Right cardiac atrium (tissue), 5 donors: ENCODE measurements around the gene GOT1. TPM values are rescaled to one million over a fixed set of nuclear protein-coding genes. Genes with fewer than 3 reads are reported as not detected.

ENCODE experiments used
- ATAC-seq, 2 donors: fragments of 200-7000 bp; cut with Tn5 transposase; one replicate each; pipeline versions ENCODE4 v1.8.0 to v1.9.1; 2020; ENCODE audit warnings: moderate library complexity in 2 of 2, mild to moderate bottlenecking in 1 of 2
- DNase-seq, 3 donors: peaks; one replicate each; pipeline ENCODE4 v3.0.0-alpha.2; 2020
- H3K27ac ChIP-seq: one replicate; pipeline ENCODE4 v1.5.1; 2013; ENCODE audit warnings: mild to moderate bottlenecking, low read length, control low read depth, moderate library complexity
- H3K27me3 ChIP-seq: one replicate; pipeline ENCODE4 v1.6.1; 2013; ENCODE audit not compliant: control insufficient read depth, insufficient read depth
- H3K4me1 ChIP-seq: one replicate; pipeline ENCODE4 v1.6.1; 2013; ENCODE audit warnings: low read length; ENCODE audit not compliant: control insufficient read depth, insufficient read depth
- H3K4me3 ChIP-seq: one replicate; pipeline ENCODE4 v1.5.1; 2013; ENCODE audit warnings: low read length, control low read depth
- H3K9me3 ChIP-seq: one replicate; pipeline ENCODE4 v1.6.1; 2013; ENCODE audit warnings: low read length; ENCODE audit not compliant: control insufficient read depth
- WGBS: extraction: QIAGEN DNeasy Blood & Tissue Kit; methylation state at CpG from one replicate; pipeline ENCODE4 v1.1.7; 2013; 5-methylcytosine and 5-hydroxymethylcytosine counted together
- intact Hi-C, 4 donors: fragments of 100-400 bp; cut with DNase I; formaldehyde crosslinking; loops; one replicate each; pipeline versions ENCODE4 v1.11.0 to v1.14.0; 2022 to 2023
- polyA plus RNA-seq: library from polyadenylated mRNA; stranded (reverse); fragments of 200-250 nt; gene quantifications from one replicate; pipeline ENCODE4 v1.2.3, GENCODE V29; 2013
- total RNA-seq, 4 donors: library from RNA; stranded (reverse); fragmentation: NEBNext Ultra II Directional; extraction: Animal tissue kit (Norgen Biotek cat#: 25700); gene quantifications; one replicate each; pipeline ENCODE4 v1.2.1, GENCODE V29; 2021
- donor health status: healthy with polysubstance abuse.
- donor health status: DM: no; HTN: yes; CAD: no.
- donor health status: DM: no; HTN: no; CAD: no.
- donor health status: DM: no; HTN: yes; CAD: no; lungs with severe emphysema.
- donor health status: DM: yes; HTN: yes; CAD: no.

The GOT1 gene
- total and polyA plus RNA-seq, 5 donors: 344 to 515 (median 413) TPM

- Histone ChIP-seq H3K4me1 (peaks cover 3% of the 10 kb centered on the region), H3K9me3 (no peaks in the 10 kb centered on the region), H3K4me3 (no peak overlapping the region), H3K27ac (no peak overlapping the region), H3K27me3 (no peaks in the 10 kb centered on the region)
- ATAC-seq: no peak
- intact Hi-C loops: no loop called here
- WGBS: 73% methylated on average over 3 of the region's 3 CpGs
- no peak for DNase-seq
Measured at GRCh38 chr10:99421233-99421739, 9.1 kb downstream of the GOT1 start.

- Histone ChIP-seq H3K27me3 (no peaks in the 10 kb centered on the region), H3K4me3 (no peak overlapping the region), H3K9me3 (no peaks in the 10 kb centered on the region), H3K4me1 (no peaks in the 10 kb centered on the region), H3K27ac (no peak overlapping the region)
- intact Hi-C loops: no loop called here
- no peak for DNase-seq
- 83% methylated on average over 2 of the region's 2 CpGs for WGBS
- ATAC-seq: no peak
Measured at GRCh38 chr10:99419688-99420087, 10.7 kb downstream of the GOT1 start.

- intact Hi-C loops: no loop called here
- peak in 1 of 2 donors; percentile 39 for ATAC-seq
- Histone ChIP-seq H3K27me3 (no peaks in the 10 kb centered on the region), H3K9me3 (no peaks in the 10 kb centered on the region), H3K27ac (no peak overlapping the region), H3K4me3 (no peak overlapping the region), H3K4me1 (no peaks in the 10 kb centered on the region)
- no peak for DNase-seq
Measured at GRCh38 chr10:99418910-99419624, 11.4 kb downstream of the GOT1 start.

GRCh38 chr10:99412099-99412498, 18.3 kb downstream of the GOT1 start:
- no peaks in the 10 kb centered on the region for H3K4me1 ChIP-seq
- DNase-seq (no peak), ATAC-seq (peak; percentile 29 to 37)
- no peaks in the 10 kb centered on the region for H3K27me3 ChIP-seq
- H3K9me3 ChIP-seq: no peaks in the 10 kb centered on the region
- no peak overlapping the region for H3K27ac ChIP-seq
- H3K4me3 ChIP-seq: no peak overlapping the region
- WGBS: 92% methylated on average over 1 of the region's 1 CpG
- intact Hi-C loops: no loop called here

- 91% methylated on average over 2 of the region's 2 CpGs for WGBS
- ATAC-seq: no peak
- intact Hi-C loops: no loop called here
Measured at GRCh38 chr10:99411546-99411945, 18.9 kb downstream of the GOT1 start.

GRCh38 chr10:99410876-99411275, 19.5 kb downstream of the GOT1 start:
- Histone ChIP-seq H3K4me3 (no peak overlapping the region), H3K9me3 (no peaks in the 10 kb centered on the region), H3K4me1 (no peaks in the 10 kb centered on the region), H3K27ac (peak overlapping the region; percentile 29), H3K27me3 (no peaks in the 10 kb centered on the region)
- WGBS: 77% methylated on average over 4 of the region's 4 CpGs
- intact Hi-C loops: no loop called here
- ATAC-seq: peak in 1 of 2 donors; percentile 36
- DNase-seq: no peak

More at GRCh38 chr10:99411546-99411945, 18.9 kb downstream of the GOT1 start:
- H3K4me1 ChIP-seq: no peaks in the 10 kb centered on the region
- no peak for DNase-seq
- H3K27ac ChIP-seq: no peak overlapping the region
- H3K9me3 ChIP-seq: no peaks in the 10 kb centered on the region
- H3K4me3 ChIP-seq: no peak overlapping the region
- no peaks in the 10 kb centered on the region for H3K27me3 ChIP-seq

GRCh38 chr10:99410146-99410545, 20.3 kb downstream of the GOT1 start:
- no peak overlapping the region for H3K4me3 ChIP-seq
- intact Hi-C loops: no loop called here
- DNase-seq: no peak
- H3K27ac ChIP-seq: no peak overlapping the region
- no peaks in the 10 kb centered on the region for H3K9me3 ChIP-seq
- WGBS: 30% methylated on average over 1 of the region's 1 CpG
- ATAC-seq: no peak
- no peaks in the 10 kb centered on the region for H3K4me1 ChIP-seq
- no peaks in the 10 kb centered on the region for H3K27me3 ChIP-seq

- intact Hi-C loops: no loop called here
- DNase-seq (no peak), ATAC-seq (no peak)
- Histone ChIP-seq H3K27ac (no peak overlapping the region), H3K27me3 (no peaks in the 10 kb centered on the region), H3K4me3 (no peak overlapping the region), H3K9me3 (no peaks in the 10 kb centered on the region), H3K4me1 (no peaks in the 10 kb centered on the region)
- 98% methylated on average over 3 of the region's 3 CpGs for WGBS
Measured at GRCh38 chr10:99406149-99406548, 24.3 kb downstream of the GOT1 start.

GRCh38 chr10:99403674-99404073, 26.8 kb downstream of the GOT1 start:
- ATAC-seq: no peak
- 75% methylated on average over 9 of the region's 9 CpGs for WGBS
- intact Hi-C loops: no loop called here
- H3K4me3 ChIP-seq: no peak overlapping the region
- H3K27me3 ChIP-seq: no peaks in the 10 kb centered on the region
- no peak overlapping the region for H3K27ac ChIP-seq
- H3K9me3 ChIP-seq: no peaks in the 10 kb centered on the region
- H3K4me1 ChIP-seq: no peaks in the 10 kb centered on the region
- DNase-seq: no peak

- Histone ChIP-seq H3K4me3 (no peak overlapping the region), H3K4me1 (no peaks in the 10 kb centered on the region), H3K27ac (no peak overlapping the region), H3K27me3 (no peaks in the 10 kb centered on the region), H3K9me3 (no peaks in the 10 kb centered on the region)
- ATAC-seq (no peak), DNase-seq (no peak)
- intact Hi-C loops: no loop called here
- WGBS: 96% methylated on average over 3 of the region's 3 CpGs
Measured at GRCh38 chr10:99399664-99400063, 30.8 kb downstream of the GOT1 start.

GRCh38 chr10:99396471-99396870, 34.0 kb downstream of the GOT1 start:
- Histone ChIP-seq H3K27me3 (no peaks in the 10 kb centered on the region), H3K9me3 (no peaks in the 10 kb centered on the region), H3K4me3 (no peak overlapping the region), H3K27ac (no peak overlapping the region), H3K4me1 (peaks cover 2% of the 10 kb centered on the region)
- DNase-seq (no peak), ATAC-seq (no peak)
- 69% methylated on average over 3 of the region's 3 CpGs for WGBS
- intact Hi-C loops: no loop called here
